Upper lobe of left lung (tissue), 4 donors: ENCODE data around the gene HAPLN2.

ENCODE experiments used
- POLR2A ChIP-seq, 4 donors: fragments of 450-650 bp; IDR thresholded peaks; one replicate each; pipeline ENCODE4 v1.5.1; 2016 to 2017; ENCODE audit warnings: antibody characterized with exemption in 4 of 4, mild to moderate bottlenecking in 2 of 4
- TF ChIP-seq, protein P1 (sequence below), 6 experiments: fragments of 450-650 bp in 4 of 6; fragments of 200-600 bp in 2 of 6; sonication (generic) in 2 of 6; IDR thresholded peaks; one replicate each; pipeline ENCODE4 v1.5.1; 2016 to 2019; ENCODE audit warnings: antibody characterized with exemption in 6 of 6

DNA sequence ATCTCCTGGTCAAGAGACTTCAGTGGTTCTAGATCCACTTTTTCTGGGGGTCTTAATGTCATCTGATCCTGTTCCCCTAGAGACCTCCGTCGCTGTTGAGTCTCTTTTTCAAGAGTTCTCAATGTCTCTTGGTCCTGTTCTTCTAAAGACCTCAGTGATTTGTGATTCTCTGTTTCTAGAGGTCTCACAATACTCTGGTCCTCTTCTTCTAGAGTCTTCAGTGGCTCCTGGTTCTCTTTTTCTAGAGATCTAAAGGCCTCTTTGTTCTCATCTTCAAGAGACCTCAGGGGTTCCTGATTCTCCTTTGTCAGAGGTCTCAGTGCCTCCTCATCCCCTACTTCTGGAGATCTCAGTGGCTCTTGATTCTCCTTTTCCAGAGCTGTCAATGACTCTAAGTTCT lies 52.6 kb downstream of the HAPLN2 start:
- TF ChIP-seq POLR2A (IDR thresholded peaks at IDR 0.05): no peak
- TF ChIP-seq, protein P1, sequence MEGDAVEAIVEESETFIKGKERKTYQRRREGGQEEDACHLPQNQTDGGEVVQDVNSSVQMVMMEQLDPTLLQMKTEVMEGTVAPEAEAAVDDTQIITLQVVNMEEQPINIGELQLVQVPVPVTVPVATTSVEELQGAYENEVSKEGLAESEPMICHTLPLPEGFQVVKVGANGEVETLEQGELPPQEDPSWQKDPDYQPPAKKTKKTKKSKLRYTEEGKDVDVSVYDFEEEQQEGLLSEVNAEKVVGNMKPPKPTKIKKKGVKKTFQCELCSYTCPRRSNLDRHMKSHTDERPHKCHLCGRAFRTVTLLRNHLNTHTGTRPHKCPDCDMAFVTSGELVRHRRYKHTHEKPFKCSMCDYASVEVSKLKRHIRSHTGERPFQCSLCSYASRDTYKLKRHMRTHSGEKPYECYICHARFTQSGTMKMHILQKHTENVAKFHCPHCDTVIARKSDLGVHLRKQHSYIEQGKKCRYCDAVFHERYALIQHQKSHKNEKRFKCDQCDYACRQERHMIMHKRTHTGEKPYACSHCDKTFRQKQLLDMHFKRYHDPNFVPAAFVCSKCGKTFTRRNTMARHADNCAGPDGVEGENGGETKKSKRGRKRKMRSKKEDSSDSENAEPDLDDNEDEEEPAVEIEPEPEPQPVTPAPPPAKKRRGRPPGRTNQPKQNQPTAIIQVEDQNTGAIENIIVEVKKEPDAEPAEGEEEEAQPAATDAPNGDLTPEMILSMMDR (IDR thresholded peaks at IDR 0.05): no peak
